Ectodermal cell (in vitro differentiated cells): ENCODE measurements around the gene NBPF26.
"Not testable (repeated sequence)": the region's sequence is repeated elsewhere in the genome, so short reads cannot be mapped to it uniquely, and the experiment has no call there.

ENCODE experiments used
- H3K27ac ChIP-seq: 2 replicates; pipeline ENCODE4 v1.7.0; 2013; ENCODE audit warnings: mild to moderate bottlenecking, low read depth, low read length; ENCODE audit not compliant: insufficient read depth, poor library complexity, severe bottlenecking
- H3K27me3 ChIP-seq: 2 replicates; pipeline ENCODE4 v1.7.0; 2013; ENCODE audit warnings: mild to moderate bottlenecking, low read length; ENCODE audit not compliant: insufficient read depth, control insufficient read depth, poor library complexity, severe bottlenecking
- H3K36me3 ChIP-seq: one replicate; pipeline ENCODE4 v1.7.0; 2013; ENCODE audit warnings: low read length; ENCODE audit not compliant: control insufficient read depth, insufficient read depth
- H3K4me1 ChIP-seq: one replicate; pipeline ENCODE4 v1.7.0; 2013; ENCODE audit warnings: low read length; ENCODE audit not compliant: control insufficient read depth, insufficient read depth
- H3K4me3 ChIP-seq: 2 replicates; pipeline ENCODE4 v1.7.0; 2013; ENCODE audit warnings: low read depth, low read length, control low read depth; ENCODE audit not compliant: insufficient read depth
- H3K9me3 ChIP-seq: 2 replicates; pipeline ENCODE4 v1.7.0; 2013; ENCODE audit warnings: mild to moderate bottlenecking, low read length, moderate library complexity; ENCODE audit not compliant: control insufficient read depth
- WGBS, 2 experiments: methylation state at CpG; one replicate each; pipeline ENCODE4 v1.1.7; 2013; ENCODE audit warnings: missing lambda C conversion rate in 2 of 2; 5-methylcytosine and 5-hydroxymethylcytosine counted together

The NBPF26 gene

GRCh38 chr1:120769090-120769489, 45.3 kb downstream of the NBPF26 start:
- not testable (repeated sequence) for H3K27ac ChIP-seq, H3K4me1 ChIP-seq, H3K36me3 ChIP-seq, H3K4me3 ChIP-seq, H3K9me3 ChIP-seq, H3K27me3 ChIP-seq
- 75% methylated on average over 2 of the region's 3 CpGs; no CpG with 5 or more reads in 1 of the 2 experiments for WGBS, 2 experiments

DNA sequence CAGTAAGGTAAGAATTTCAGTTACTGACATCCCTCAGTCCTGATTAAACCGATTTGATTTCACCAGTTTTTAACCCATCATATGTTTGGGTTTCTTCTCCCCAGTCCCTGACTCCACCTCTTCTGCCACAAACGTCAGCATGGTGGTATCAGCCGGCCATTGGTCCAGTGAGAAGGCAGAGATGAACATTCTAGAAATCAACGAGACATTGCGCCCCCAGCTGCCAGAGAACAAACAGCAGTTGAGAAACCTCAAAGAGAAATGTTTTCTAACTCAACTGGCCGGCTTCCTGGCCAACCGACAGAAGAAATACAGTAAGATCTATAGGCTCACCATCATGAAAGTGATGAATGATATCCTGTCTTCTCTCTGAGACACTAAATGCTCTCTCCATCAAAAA, 81.7 kb downstream of the NBPF26 start:
- not testable (repeated sequence) for H3K27ac ChIP-seq, H3K4me3 ChIP-seq, H3K9me3 ChIP-seq, H3K4me1 ChIP-seq, H3K36me3 ChIP-seq, H3K27me3 ChIP-seq
- 79 to 84% methylated on average over 4 to 5 of the region's 7 CpGs for WGBS, 2 experiments

DNA sequence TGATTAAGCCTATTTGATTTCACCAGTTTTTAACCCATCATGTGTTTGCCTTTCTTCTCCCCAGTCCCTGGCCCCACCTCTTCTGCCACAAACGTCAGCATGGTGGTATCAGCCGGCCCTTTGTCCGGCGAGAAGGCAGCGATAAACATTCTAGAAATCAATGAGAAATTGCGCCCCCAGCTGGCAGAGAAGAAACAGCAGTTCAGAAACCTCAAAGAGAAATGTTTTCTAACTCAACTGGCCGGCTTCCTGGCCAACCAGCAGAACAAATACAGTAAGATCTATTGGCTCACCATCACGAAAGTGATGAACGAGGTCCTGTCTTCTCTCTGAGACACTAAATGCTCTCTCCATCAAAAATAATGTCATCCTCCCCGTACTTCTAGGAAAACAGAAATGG, 88.1 kb downstream of the NBPF26 start:
- H3K4me1 ChIP-seq, H3K36me3 ChIP-seq, H3K27me3 ChIP-seq, H3K9me3 ChIP-seq, H3K27ac ChIP-seq, H3K4me3 ChIP-seq: not testable (repeated sequence)
- WGBS, 2 experiments: 15 to 21% methylated on average over 9 of the region's 10 CpGs

DNA sequence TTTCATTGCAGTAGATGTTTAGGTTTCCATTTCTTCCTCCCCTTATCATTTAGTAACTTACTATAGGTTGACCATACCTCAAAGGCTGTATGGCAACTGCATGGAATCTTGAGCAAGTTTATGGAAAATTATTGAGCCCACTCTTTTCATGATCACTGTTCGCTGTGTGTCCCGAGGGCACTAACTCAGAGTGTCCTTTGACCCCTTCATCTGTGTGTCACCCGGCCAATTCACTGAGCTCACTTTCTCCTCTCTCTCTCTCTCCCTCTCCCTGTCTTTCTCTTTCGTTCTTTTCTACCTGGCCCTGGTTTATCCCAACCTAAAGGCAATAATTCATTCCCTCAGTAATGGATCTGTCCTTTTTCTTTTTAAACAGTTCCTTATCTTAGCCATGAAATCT, 101.3 kb downstream of the NBPF26 start:
- H3K4me1 ChIP-seq, H3K27ac ChIP-seq, H3K4me3 ChIP-seq, H3K27me3 ChIP-seq, H3K9me3 ChIP-seq, H3K36me3 ChIP-seq: not testable (repeated sequence)
- 89 to 100% methylated on average over 2 of the region's 4 CpGs for WGBS, 2 experiments

- not testable (repeated sequence) for H3K36me3 ChIP-seq, H3K27me3 ChIP-seq, H3K9me3 ChIP-seq, H3K27ac ChIP-seq, H3K4me3 ChIP-seq, H3K4me1 ChIP-seq
- no CpG with 5 or more reads among the region's 4 CpGs for WGBS, 2 experiments
Measured at GRCh38 chr1:120826623-120827022, 102.9 kb downstream of the NBPF26 start.

DNA sequence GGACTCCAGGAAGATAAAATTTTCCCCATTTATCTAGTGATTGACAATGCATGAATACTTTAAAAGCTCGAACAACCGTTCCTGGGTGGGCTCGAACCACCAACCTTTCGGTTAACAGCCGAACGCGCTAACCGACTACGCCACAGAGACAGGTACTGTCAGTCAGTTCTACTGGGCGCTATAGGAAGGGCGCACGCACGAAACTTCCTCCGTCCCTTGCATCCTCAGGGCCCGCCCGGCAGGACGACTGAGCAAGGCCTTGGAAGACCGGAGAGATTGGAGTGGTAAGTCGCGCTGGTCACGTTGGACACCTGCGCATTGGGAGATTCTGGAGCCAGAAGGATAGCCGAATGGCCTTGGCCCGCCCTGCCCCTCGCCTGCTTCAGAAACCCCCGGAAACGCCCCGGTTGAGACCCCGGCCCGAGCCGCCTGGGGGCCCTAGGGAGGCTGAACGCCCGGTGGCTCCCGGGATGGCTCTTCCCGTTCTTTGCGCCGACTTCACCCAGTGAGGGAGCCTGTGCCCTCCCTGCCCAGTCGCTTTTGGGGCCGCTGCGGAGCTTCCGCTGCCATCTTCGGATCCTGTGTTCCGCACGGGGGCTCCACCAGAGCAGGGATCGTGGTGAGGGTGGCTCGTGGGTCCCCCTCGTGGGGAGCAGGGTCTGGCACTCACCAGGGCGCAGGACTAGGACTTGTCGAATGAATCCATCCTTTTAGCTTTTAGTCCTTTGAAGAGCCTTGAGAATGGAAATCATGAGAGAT, 120.6 kb downstream of the NBPF26 start:
- H3K4me1 ChIP-seq, H3K27me3 ChIP-seq, H3K9me3 ChIP-seq, H3K36me3 ChIP-seq: not testable (repeated sequence)
- peak overlapping the region; percentile 60 for H3K27ac ChIP-seq
- WGBS, 2 experiments: 0 to 1% methylated on average over 37 to 47 of the region's 49 CpGs
- peak overlapping the region; percentile 62 for H3K4me3 ChIP-seq

GRCh38 chr1:120844945-120845330, 121.2 kb downstream of the NBPF26 start:
- H3K27me3 ChIP-seq, H3K36me3 ChIP-seq, H3K4me1 ChIP-seq, H3K9me3 ChIP-seq: not testable (repeated sequence)
- Histone ChIP-seq H3K4me3 (peak overlapping the region; percentile 62), H3K27ac (peak overlapping the region; percentile 36)
- WGBS, 2 experiments: 4% methylated on average over 12 of the region's 21 CpGs; no CpG with 5 or more reads in 1 of the 2 experiments

DNA sequence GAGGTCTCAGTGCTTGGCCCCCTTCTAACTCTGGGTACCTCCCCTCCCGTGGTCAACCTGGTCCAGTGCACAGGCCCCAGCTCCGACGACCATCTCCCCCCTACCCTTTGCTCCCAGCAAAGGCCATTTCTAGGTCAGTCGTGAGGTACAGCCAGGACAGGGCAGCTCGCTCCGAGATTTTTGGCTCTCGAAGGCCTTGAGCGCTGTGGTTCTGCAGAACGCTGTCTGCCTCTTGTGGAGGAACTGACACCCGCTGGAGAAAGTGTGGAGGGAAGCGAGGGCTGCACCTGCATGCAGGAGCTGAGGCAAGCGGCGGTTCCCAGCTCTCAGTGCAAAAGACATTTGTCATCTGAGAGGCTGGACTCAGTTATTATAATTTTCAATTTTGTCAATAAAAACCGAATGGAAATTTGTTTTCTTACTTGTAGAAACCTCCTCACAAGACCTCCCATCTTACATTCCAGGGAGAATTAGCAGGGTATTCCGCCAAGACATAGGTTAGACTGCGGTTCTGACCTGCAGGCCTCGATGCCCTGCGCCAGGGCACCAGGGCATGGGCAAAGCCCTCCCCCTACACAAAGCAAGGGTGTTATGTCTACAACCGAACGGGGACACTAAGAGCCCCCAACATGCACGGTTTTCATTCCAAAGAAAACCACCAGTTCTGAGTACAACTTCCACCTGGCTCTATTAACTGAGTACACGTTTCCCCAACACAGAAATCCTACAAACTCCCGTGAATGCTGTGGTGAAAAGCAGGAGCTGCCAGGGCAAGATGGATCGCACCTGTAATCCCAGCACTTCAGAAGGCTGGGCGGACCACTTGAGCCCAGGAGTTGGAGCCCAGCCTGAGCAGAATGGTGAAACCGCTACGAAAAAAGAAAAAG, 125.9 kb downstream of the NBPF26 start:
- not testable (repeated sequence) for H3K4me1 ChIP-seq, H3K27ac ChIP-seq, H3K9me3 ChIP-seq, H3K4me3 ChIP-seq, H3K27me3 ChIP-seq, H3K36me3 ChIP-seq
- 84 to 88% methylated on average over 4 to 5 of the region's 27 CpGs for WGBS, 2 experiments

- peak overlapping the region; percentile 18 for H3K4me3 ChIP-seq
- not testable (repeated sequence) for H3K36me3 ChIP-seq, H3K27me3 ChIP-seq, H3K9me3 ChIP-seq, H3K4me1 ChIP-seq
- 12 to 23% methylated on average over 8 of the region's 8 CpGs for WGBS, 2 experiments
- H3K27ac ChIP-seq: peak overlapping the region; percentile 97
Measured at GRCh38 chr1:120850287-120850536, 126.5 kb downstream of the NBPF26 start.

GRCh38 chr1:120850537-120851421, 127.0 kb downstream of the NBPF26 start:
- 0% methylated on average over 49 to 50 of the region's 50 CpGs for WGBS, 2 experiments
- H3K27me3 ChIP-seq, H3K36me3 ChIP-seq, H3K9me3 ChIP-seq, H3K4me1 ChIP-seq: not testable (repeated sequence)
- peak overlapping the region; percentile 18 for H3K4me3 ChIP-seq
- peak overlapping the region; percentile 97 for H3K27ac ChIP-seq
